GM12878 (cell line): ENCODE measurements around the gene C14orf119. TPM values are rescaled to one million over a fixed set of nuclear protein-coding genes. Genes with fewer than 3 reads are reported as not detected.

ENCODE experiments used
- ATAC-seq: fragments of 200-7000 bp; cut with Tn5 transposase; 3 replicates; pipeline ENCODE4 v1.9.1; 2020; ENCODE audit warnings: mild to moderate bottlenecking, moderate library complexity
- BruUV-seq: library from RNA; stranded (reverse); fragments of 400-500 nt; replicated peaks from 2 replicates; lab custom pipeline; 2021; lab: Mats Ljungman, UMichigan
- CTCF ChIA-PET: fragments of 300-600 bp; sonication (Branson Sonifier 250); formaldehyde crosslinking; extraction: SDS; loops from one replicate; lab custom pipeline; 2021; ENCODE audit warnings: inconsistent platforms; lab: Yijun Ruan, JAX
- POLR2A ChIA-PET: fragments of 350-600 bp; formaldehyde crosslinking; extraction: SDS; loops from one replicate; lab custom pipeline; 2021; ENCODE audit warnings: inconsistent platforms; lab: Charles Lee
- RAD21 ChIA-PET: fragments of 300-600 bp; sonication (Branson Sonifier 250); formaldehyde crosslinking; loops from one replicate; lab custom pipeline; 2023; ENCODE audit warnings: antibody characterized with exemption; ENCODE audit not compliant: unreplicated experiment; lab: Charles Lee
- SMC1A ChIA-PET: fragments of 300-600 bp; sonication (Branson Sonifier 250); formaldehyde crosslinking; loops from one replicate; lab custom pipeline; 2023; ENCODE audit not compliant: unreplicated experiment, uncharacterized antibody; lab: Charles Lee
- DNase-seq: peaks from one replicate; pipeline ENCODE4 v3.0.0-alpha.2; 2011; ENCODE audit warnings: low read depth, low spot score
- FAIRE-seq: peaks from 3 replicates; lab custom pipeline; 2011; peaks lifted over from hg19 to GRCh38; lab: Jason Lieb, UNC
- H2AFZ ChIP-seq: 2 replicates; pipeline ENCODE4 v1.6.0; 2011; ENCODE audit warnings: low read depth, low read length, control low read depth; ENCODE audit not compliant: control insufficient read depth
- H3K27ac ChIP-seq: 2 replicates; pipeline ENCODE4 v1.5.1; 2011; ENCODE audit warnings: control low read depth; ENCODE audit not compliant: control insufficient read depth, insufficient read depth
- H3K27me3 ChIP-seq, 2 experiments: replicated peaks in 1 of 2; 2 replicates each; pipeline versions ENCODE4 v1.6.0 to v1.6.1; 2011; ENCODE audit warnings: low read length in 1 of 2; ENCODE audit not compliant: control insufficient read depth in 2 of 2, insufficient read depth in 2 of 2
- H3K36me3 ChIP-seq, 2 experiments: 2 replicates each; pipeline ENCODE4 v1.5.1; 2011; ENCODE audit warnings: low read length in 1 of 2; ENCODE audit not compliant: control insufficient read depth in 2 of 2, insufficient read depth in 2 of 2
- H3K4me1 ChIP-seq: 2 replicates; pipeline ENCODE4 v1.6.1; 2011; ENCODE audit warnings: mild to moderate bottlenecking, low read length, moderate library complexity, mixed read lengths; ENCODE audit not compliant: control insufficient read depth, insufficient read depth
- H3K4me2 ChIP-seq: 2 replicates; pipeline ENCODE4 v1.6.0; 2011; ENCODE audit warnings: control low read depth; ENCODE audit not compliant: control insufficient read depth, insufficient read depth
- H3K4me3 ChIP-seq: fragments of 200-600 bp; sonication (generic); 2 replicates; pipeline ENCODE4 v1.5.1; 2016
- H3K79me2 ChIP-seq: 2 replicates; pipeline ENCODE4 v1.6.0; 2011; ENCODE audit warnings: low read length; ENCODE audit not compliant: control insufficient read depth, insufficient read depth
- H3K9ac ChIP-seq: 2 replicates; pipeline ENCODE4 v1.8.0; 2011; ENCODE audit warnings: low read length, control low read depth, mixed read lengths; ENCODE audit not compliant: control insufficient read depth, insufficient read depth
- H3K9me3 ChIP-seq: replicated peaks from 3 replicates; pipeline ENCODE4 v1.5.1; 2011; ENCODE audit warnings: mild to moderate bottlenecking, low read length; ENCODE audit not compliant: control insufficient read depth, insufficient read depth
- H4K20me1 ChIP-seq: 2 replicates; pipeline ENCODE4 v1.6.0; 2011; ENCODE audit not compliant: control insufficient read depth, insufficient read depth
- ATF3 ChIP-seq: IDR thresholded peaks from 2 replicates; pipeline ENCODE4 v1.6.1; 2011; ENCODE audit warnings: low read depth, mild to moderate bottlenecking, low read length, moderate library complexity, borderline replicate concordance; ENCODE audit errors: extremely low read depth
- BHLHE40 ChIP-seq, 2 experiments: fragments of 450-650 bp in 1 of 2; IDR thresholded peaks; 2 replicates each; pipeline ENCODE4 v1.6.1; 2011 to 2017; ENCODE audit warnings: low read depth in 2 of 2, borderline replicate concordance in 1 of 2, improper control_type of control experiment in 1 of 2, low read length in 1 of 2, mild to moderate bottlenecking in 1 of 2
- IKZF2 ChIP-seq, 2 experiments: fragments of 450-650 bp; IDR thresholded peaks; 2 replicates each; pipeline ENCODE4 v1.6.1; 2017; ENCODE audit warnings: mild to moderate bottlenecking in 2 of 2, moderate library complexity in 2 of 2
- MEF2B ChIP-seq: fragments of 450-650 bp; IDR thresholded peaks from 2 replicates; pipeline ENCODE4 v1.6.1; 2018; ENCODE audit warnings: mild to moderate bottlenecking, moderate library complexity; ENCODE audit not compliant: partially characterized antibody, poor library complexity, severe bottlenecking
- SIX5 ChIP-seq: IDR thresholded peaks from 2 replicates; pipeline ENCODE4 v1.6.1; 2011; ENCODE audit warnings: mild to moderate bottlenecking, low read depth, low read length, moderate library complexity; ENCODE audit not compliant: severe bottlenecking
- SREBF2 ChIP-seq: IDR thresholded peaks from 2 replicates; pipeline ENCODE4 v1.6.1; 2012; ENCODE audit warnings: mild to moderate bottlenecking, low read length
- USF2 ChIP-seq: IDR thresholded peaks from 2 replicates; pipeline ENCODE4 v1.6.1; 2011; ENCODE audit warnings: low read depth, low read length, improper control_type of control experiment, borderline replicate concordance
- ZBTB33 ChIP-seq: fragments of 450-650 bp; IDR thresholded peaks from 2 replicates; pipeline ENCODE4 v1.6.1; 2017; ENCODE audit warnings: mild to moderate bottlenecking
- whole genome bisulfite sequencing: methylation state at CpG from one replicate; pipeline ENCODE4 v1.1.6; 2016; ENCODE audit warnings: low lambda C conversion rate; ENCODE audit not compliant: insufficient replicate concordance, insufficient coverage; ENCODE audit errors: missing lambda C conversion rate; 5-methylcytosine and 5-hydroxymethylcytosine counted together
- in situ Hi-C: fragments of 300-500 bp; cut with MboI; formaldehyde crosslinking; loops from 9 replicates; pipeline ENCODE4 v1.14.3; 2018; ENCODE audit warnings: mixed read lengths
- intact Hi-C: fragments of 100-400 bp; cut with micrococcal nuclease; formaldehyde crosslinking; loops from one replicate; pipeline ENCODE4 v1.14.2; 2022; ENCODE audit not compliant: unreplicated experiment
- polyA plus RNA-seq, 11 experiments: library from polyadenylated mRNA; depleted of rRNA in 4 of 11; unstranded in 6 of 11; stranded (reverse) in 5 of 11; fragments of >200 nt; fragmentation: Nextera tagmentation in 4 of 11; fragmentation: Illumina TruSeq in 1 of 11; extraction: Ambion mirVana in 4 of 11; extraction: Trizol in 1 of 11; gene quantifications; 1 replicate in 1 of 11; 2 replicates in 10 of 11; pipeline versions ENCODE4 v1.2.1 to v1.2.3, GENCODE V29; 2011 to 2016; ENCODE audit warnings: inconsistent platforms in 2 of 11, missing spikeins in 2 of 11, low read depth in 1 of 11
- total RNA-seq, 4 experiments: library from RNA; depleted of rRNA in 3 of 4; stranded (reverse); fragments of >200 nt in 3 of 4; fragmentation: Illumina TruSeq in 1 of 4; extraction: Trizol in 1 of 4; gene quantifications; 2 replicates each; pipeline versions ENCODE4 v1.2.1 to v1.2.3, GENCODE V29; 2013 to 2021

C14orf119 gene
- total and polyA plus RNA-seq, 10 of the 15 experiments (the other 5 are each of a cell fraction or from before 2014, with no cell fraction given): 32.3 to 228 (median 57.6) TPM

- H3K36me3 ChIP-seq: no peaks in the 10 kb centered on the region
- ChIA-PET SMC1A (interaction anchor here (1.5 kb wide), 1 partner anchor 17 kb away, joined by 4 read pairs; no protein-coding TSS in a partner anchor), CTCF (interaction anchor here (1.2 kb wide), 1 partner anchor 127 kb away, joined by 3 read pairs; no protein-coding TSS in a partner anchor), RAD21 (interaction anchor here (1.5 kb wide), 1 partner anchor 17 kb away, joined by 3 read pairs; no protein-coding TSS in a partner anchor), POLR2A (no interaction called here)
- ATAC-seq (no peak), DNase-seq (no peak), FAIRE-seq (no peak)
- no peak for TF ChIP-seq SREBF2
- no peak for TF ChIP-seq ATF3
- TF ChIP-seq IKZF2 (IDR thresholded peaks at IDR 0.05): no peak
- no peak for TF ChIP-seq ZBTB33
- no peak for TF ChIP-seq USF2
- no peak for TF ChIP-seq MEF2B
- no peak for TF ChIP-seq SIX5
- no peak for TF ChIP-seq BHLHE40 (IDR thresholded peaks at IDR 0.05; ENCODE audit: borderline replicate concordance in 1 of 2, low read depth in 2 of 2, low read length in 1 of 2)
- H3K27me3 ChIP-seq: peaks cover 3% of the 10 kb centered on the region in 2 experiments; a peak in 3 of 4 replicates
- H2AFZ ChIP-seq: no peak overlapping the region
- H3K9me3 ChIP-seq: no peaks in the 10 kb centered on the region
- no peak overlapping the region for H3K4me2 ChIP-seq
- H3K9ac ChIP-seq: no peak overlapping the region
- 21% methylated on average over 6 of the region's 6 CpGs for WGBS
- no peak overlapping the region for H3K4me3 ChIP-seq
- no peaks in the 10 kb centered on the region for H4K20me1 ChIP-seq
- no TSS peak for BruUV-seq
- no peaks in the 10 kb centered on the region for H3K79me2 ChIP-seq
- intact Hi-C loops: no loop called here
- no peak overlapping the region for H3K27ac ChIP-seq
- in situ Hi-C loops: no loop called here
- no peaks in the 10 kb centered on the region for H3K4me1 ChIP-seq
These were observed 42.7 kb downstream of the C14orf119 start for GRCh38 chr14:23137813-23138535.
